ENCODE measurements around the gene ATXN1.

DNA sequence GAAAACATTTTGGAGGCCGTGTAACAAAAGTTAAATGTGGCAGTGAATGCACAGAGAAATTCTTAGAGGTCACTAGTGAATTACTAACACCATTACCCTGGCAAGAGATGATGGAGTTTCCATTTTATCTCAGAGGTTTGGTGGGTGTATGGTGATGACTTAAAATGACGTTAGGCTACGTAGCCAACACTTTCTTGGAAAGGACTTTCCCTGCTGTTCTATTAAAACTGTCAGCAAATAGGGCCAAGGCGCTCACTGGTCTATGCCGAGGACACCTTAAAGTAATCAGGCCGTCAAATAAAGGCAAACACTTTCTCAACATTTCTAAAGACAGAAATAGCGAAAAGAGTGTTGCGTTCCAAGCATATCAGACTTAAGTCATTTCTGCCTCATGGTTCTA, 362.1 kb downstream of the ATXN1 start:
- TF ChIP-seq POLR2A (IDR thresholded peaks at IDR 0.05; ENCODE audit: low read length) (no peak), GATA1 (IDR thresholded peaks at IDR 0.05; ENCODE audit: low read depth, low read length) (no peak)
